Right atrium auricular region (tissue), 2 donors: ENCODE results near the gene PARP6. TPM values are rescaled to one million over a fixed set of nuclear protein-coding genes. Genes with fewer than 3 reads are reported as not detected.

Experiments used
- DNase-seq: peaks from one replicate; pipeline ENCODE4 v3.0.0-alpha.2; 2019; ENCODE audit warnings: low spot score
- H3K27ac ChIP-seq, 2 donors: fragments of 200-600 bp; sonication (generic); 1 replicate in 1 of 2; 2 replicates in 1 of 2; pipeline ENCODE4 v1.5.1; 2016 to 2019
- H3K27me3 ChIP-seq, 2 donors: fragments of 200-600 bp; sonication (generic); one replicate each; pipeline versions ENCODE4 v1.5.1 to v1.6.0; 2017 to 2019
- H3K36me3 ChIP-seq: fragments of 200-600 bp; sonication (generic); one replicate; pipeline ENCODE4 v1.5.1; 2016
- H3K4me1 ChIP-seq, 2 donors: fragments of 200-600 bp; sonication (generic); one replicate each; pipeline versions ENCODE4 v1.5.1 to v1.6.0; 2017 to 2019
- H3K4me3 ChIP-seq, 2 donors: fragments of 200-600 bp; sonication (generic); 1 replicate in 1 of 2; 2 replicates in 1 of 2; pipeline ENCODE4 v1.5.1; 2017 to 2019; ENCODE audit warnings: mild to moderate bottlenecking in 1 of 2, moderate library complexity in 1 of 2
- H3K9me3 ChIP-seq, 2 donors: fragments of 200-600 bp; sonication (generic); one replicate each; pipeline ENCODE4 v1.5.1; 2019
- CTCF ChIP-seq, 2 donors: fragments of 200-600 bp; sonication (generic); IDR thresholded peaks; one replicate each; pipeline ENCODE4 v1.5.1; 2019; ENCODE audit warnings: antibody characterized with exemption in 2 of 2
- total RNA-seq, 2 donors: library from RNA; depleted of rRNA; stranded (reverse); fragments of >200 nt; gene quantifications; one replicate each; pipeline ENCODE4 v1.1.0, GENCODE V29; 2016

PARP6 gene
- total RNA-seq, 2 donors from 2014 or later = 29.9 to 44.1 TPM

GRCh38 chr15:72233769-72234168 is 38.6 kb downstream of the PARP6 start:
- Histone ChIP-seq H3K27ac (no peak overlapping the region), H3K36me3 (no peaks in the 10 kb centered on the region), H3K9me3 (no peaks in the 10 kb centered on the region), H3K4me3 (no peak overlapping the region), H3K4me1 (peaks cover 0 to 29% of the 10 kb centered on the region in 2 donors), H3K27me3 (no peaks in the 10 kb centered on the region)
- DNase-seq = no peak
- no peak for TF ChIP-seq CTCF (IDR thresholded peaks at IDR 0.05)

GRCh38 chr15:72231833-72232478 is 40.4 kb downstream of the PARP6 start:
- TF ChIP-seq CTCF (IDR thresholded peaks at IDR 0.05) = no peak
- DNase-seq = no peak
- H3K36me3 ChIP-seq = no peaks in the 10 kb centered on the region
- H3K4me3 ChIP-seq = peak overlapping the region; percentile 89 to 96
- no peaks in the 10 kb centered on the region for H3K9me3 ChIP-seq
- peaks cover 0 to 44% of the 10 kb centered on the region in 2 donors for H3K4me1 ChIP-seq
- no peaks in the 10 kb centered on the region for H3K27me3 ChIP-seq
- H3K27ac ChIP-seq = peak overlapping the region; percentile 98

- Histone ChIP-seq H3K27me3 (no peaks in the 10 kb centered on the region), H3K27ac (peak within 1 kb of the TSS; percentile 98), H3K36me3 (no peaks in the 10 kb centered on the region), H3K4me3 (peak within 1 kb of the TSS; percentile 89 to 96), H3K4me1 (peaks cover 0 to 46% of the 10 kb centered on the region in 2 donors), H3K9me3 (no peaks in the 10 kb centered on the region)
- DNase-seq = peak; percentile 96
- peak in 1 of 2 donors; percentile 11 for TF ChIP-seq CTCF (IDR thresholded peaks at IDR 0.05)
Observed at GRCh38 chr15:72231066-72231832, 41.1 kb downstream of the PARP6 start, which contains the start of gene PKM. PKM (minus strand) TSS chr15:72231190; CDS start chr15:72219097, 12,093 bp downstream.

GRCh38 chr15:72230197-72231065 is 41.9 kb downstream of the PARP6 start:
- DNase-seq = peak; percentile 90
- H3K4me1 ChIP-seq = peaks cover 0 to 53% of the 10 kb centered on the region in 2 donors
- no peaks in the 10 kb centered on the region for H3K9me3 ChIP-seq
- H3K4me3 ChIP-seq = peak overlapping the region; percentile 89 to 96
- TF ChIP-seq CTCF (IDR thresholded peaks at IDR 0.05) = peak in 1 of 2 donors; percentile 39
- no peaks in the 10 kb centered on the region for H3K27me3 ChIP-seq
- peak overlapping the region; percentile 98 for H3K27ac ChIP-seq
- no peaks in the 10 kb centered on the region for H3K36me3 ChIP-seq

- Histone ChIP-seq H3K4me3 (peak overlapping the region; percentile 89 to 96), H3K27me3 (no peaks in the 10 kb centered on the region), H3K9me3 (no peaks in the 10 kb centered on the region), H3K27ac (peak overlapping the region; percentile 98), H3K4me1 (peaks cover 0 to 53% of the 10 kb centered on the region in 2 donors), H3K36me3 (no peaks in the 10 kb centered on the region)
- TF ChIP-seq CTCF (IDR thresholded peaks at IDR 0.05) = no peak
- no peak for DNase-seq
Observed at GRCh38 chr15:72229947-72230196, 42.5 kb downstream of the PARP6 start.
